K562 (cell line): ENCODE results near the gene CACNA2D4. TPM values are rescaled to one million over a fixed set of nuclear protein-coding genes. Genes with fewer than 3 reads are reported as not detected.

Experiments used
- ATAC-seq: fragments of 200-7000 bp; cut with Tn5 transposase; 3 replicates; pipeline ENCODE4 v1.9.1; 2020; ENCODE audit warnings: moderate library complexity
- BruUV-seq: library from RNA; stranded (reverse); fragments of 400-500 nt; replicated peaks from 2 replicates; lab custom pipeline; 2021; lab: Mats Ljungman, UMichigan
- CTCF ChIA-PET: fragments of 300-600 bp; formaldehyde crosslinking; extraction: SDS; loops from one replicate; lab custom pipeline; 2021; ENCODE audit warnings: low intra/inter-chr PET ratio; lab: Yijun Ruan, JAX
- POLR2A ChIA-PET: fragments of 300-600, 350-650 bp; sonication (Branson Sonifier 250); formaldehyde crosslinking; extraction: SDS; loops from one replicate; lab custom pipeline; 2021; ENCODE audit warnings: antibody characterized with exemption, inconsistent platforms; lab: Yijun Ruan, JAX
- DNase-seq, 4 experiments: peaks; one replicate each; pipeline versions ENCODE4 v3.0.0 to v3.0.0-alpha.2; 2011 to 2018; ENCODE audit warnings: low spot score in 3 of 4, mixed read lengths in 3 of 4; ENCODE audit errors: extremely low read depth in 1 of 4
- FAIRE-seq: peaks from 2 replicates; lab custom pipeline; 2011; peaks lifted over from hg19 to GRCh38; lab: Jason Lieb, UNC
- H2AFZ ChIP-seq: 2 replicates; pipeline ENCODE4 v1.6.0; 2011; ENCODE audit warnings: low read depth, low read length, control low read depth, inconsistent platforms
- H3K27ac ChIP-seq: fragments of 200-600 bp; 3 replicates; pipeline ENCODE4 v1.8.0; 2011; ENCODE audit warnings: low read depth, mild to moderate bottlenecking, control low read depth, inconsistent platforms, low read length, moderate library complexity, mixed read lengths; ENCODE audit errors: extremely low read depth
- H3K27me3 ChIP-seq, 2 experiments: fragments of 300-600 bp in 1 of 2; 2 replicates in 1 of 2; 3 replicates in 1 of 2; pipeline versions ENCODE4 v1.6.0 to v1.8.0; 2011; ENCODE audit warnings: inconsistent platforms in 2 of 2, low read length in 2 of 2, mild to moderate bottlenecking in 1 of 2, mixed read lengths in 1 of 2, moderate library complexity in 1 of 2; ENCODE audit not compliant: control insufficient read depth in 2 of 2, insufficient read depth in 2 of 2
- H3K36me3 ChIP-seq: fragments of 300-600 bp; 3 replicates; pipeline ENCODE4 v1.8.0; 2011; ENCODE audit warnings: mild to moderate bottlenecking, low read length, inconsistent platforms; ENCODE audit not compliant: control insufficient read depth, insufficient read depth
- H3K4me1 ChIP-seq, 2 experiments: fragments of 200-600 bp in 1 of 2; replicated peaks in 1 of 2; 2 replicates in 1 of 2; 3 replicates in 1 of 2; pipeline versions ENCODE4 v1.5.1 to v1.8.0; 2011; ENCODE audit warnings: inconsistent platforms in 2 of 2, low read length in 2 of 2, mild to moderate bottlenecking in 1 of 2, mixed read lengths in 1 of 2, moderate library complexity in 1 of 2; ENCODE audit not compliant: control insufficient read depth in 2 of 2, insufficient read depth in 2 of 2
- H3K4me2 ChIP-seq: 2 replicates; pipeline ENCODE4 v1.6.1; 2011; ENCODE audit warnings: low read length, control low read depth, inconsistent platforms, mixed read lengths; ENCODE audit not compliant: insufficient read depth
- H3K4me3 ChIP-seq: fragments of 200-600 bp; sonication (generic), shearing (Covaris generic); 2 replicates; pipeline ENCODE4 v1.5.1; 2016; ENCODE audit warnings: control low read depth, inconsistent platforms
- H3K79me2 ChIP-seq: fragments of 200-600 bp; 3 replicates; pipeline ENCODE4 v1.8.0; 2011; ENCODE audit warnings: low read length, inconsistent platforms; ENCODE audit not compliant: control insufficient read depth, insufficient read depth
- H3K9ac ChIP-seq, 2 experiments: 2 replicates each; pipeline versions ENCODE4 v1.6.0 to v1.6.1; 2011; ENCODE audit warnings: low read depth in 2 of 2, low read length in 2 of 2, control low read depth in 1 of 2, inconsistent platforms in 1 of 2, mild to moderate bottlenecking in 1 of 2, mixed read lengths in 1 of 2; ENCODE audit not compliant: insufficient read depth in 1 of 2
- H3K9me1 ChIP-seq: one replicate; pipeline ENCODE4 v1.6.0; 2011; ENCODE audit warnings: inconsistent platforms, mild to moderate bottlenecking, low read length, moderate library complexity; ENCODE audit not compliant: control insufficient read depth, insufficient read depth
- H3K9me3 ChIP-seq: replicated peaks from 2 replicates; pipeline ENCODE4 v1.5.1; 2011; ENCODE audit warnings: low read depth, low read length, inconsistent platforms; ENCODE audit not compliant: control insufficient read depth, insufficient read depth
- H4K20me1 ChIP-seq: replicated peaks from 2 replicates; pipeline ENCODE4 v1.6.1; 2011; ENCODE audit warnings: low read length, inconsistent platforms, mixed read lengths; ENCODE audit not compliant: control insufficient read depth, insufficient read depth
- ESRRA ChIP-seq: fragments of 450-650 bp; IDR thresholded peaks from 2 replicates; pipeline ENCODE4 v1.6.1; 2014; ENCODE audit warnings: low read depth, mild to moderate bottlenecking, moderate library complexity, borderline replicate concordance
- KDM2B ChIP-seq: fragments of 250-450 bp; sonication (Bioruptor Pico); IDR thresholded peaks from 2 replicates; pipeline ENCODE4 v1.8.0; 2021; ENCODE audit warnings: mild to moderate bottlenecking, moderate library complexity
- MXI1 ChIP-seq: IDR thresholded peaks from 2 replicates; pipeline ENCODE4 v1.6.1; 2011; ENCODE audit warnings: low read depth, mild to moderate bottlenecking, improper control_type of control experiment, low read length
- PML ChIP-seq: IDR thresholded peaks from 2 replicates; pipeline ENCODE4 v1.6.1; 2012; ENCODE audit warnings: low read length, inconsistent platforms
- TFE3 ChIP-seq: fragments of 450-650 bp; formaldehyde crosslinking; IDR thresholded peaks from 2 replicates; pipeline ENCODE4 v1.4.0; 2020; ENCODE audit warnings: mild to moderate bottlenecking, mixed read lengths
- ZKSCAN8 ChIP-seq: fragments of 200-800 bp; sonication (Bioruptor generic); IDR thresholded peaks from 2 replicates; pipeline ENCODE4 v1.6.1; 2016; ENCODE audit warnings: missing genetic modification characterization, missing compliant biosample characterization
- ZNF75A ChIP-seq: fragments of 450-650 bp; formaldehyde crosslinking; IDR thresholded peaks from 2 replicates; pipeline ENCODE4 v1.4.0; 2020; ENCODE audit warnings: mild to moderate bottlenecking
- WGBS: fragments of 100-300 bp; shearing (Covaris generic); methylation state at CpG from one replicate; pipeline ENCODE4 v1.1.6; 2016; ENCODE audit warnings: low coverage, mixed read lengths; ENCODE audit not compliant: insufficient coverage; ENCODE audit errors: missing lambda C conversion rate; 5-methylcytosine and 5-hydroxymethylcytosine counted together
- in situ Hi-C: fragments of 300-500 bp; cut with MboI; formaldehyde crosslinking; loops from 4 replicates; pipeline ENCODE4 v1.15.0; 2018; ENCODE audit warnings: inconsistent platforms, mixed read lengths
- intact Hi-C: fragments of 100-400 bp; cut with micrococcal nuclease; formaldehyde crosslinking; loops from 2 replicates; pipeline ENCODE4 v1.14.2; 2022
- polyA plus RNA-seq, 8 experiments: library from polyadenylated mRNA; depleted of rRNA in 4 of 8; stranded (reverse) in 5 of 8; unstranded in 3 of 8; fragments of >200 nt; fragmentation: Nextera tagmentation in 2 of 8; fragmentation: Illumina TruSeq in 1 of 8; extraction: Ambion mirVana in 2 of 8; extraction: Trizol in 1 of 8; gene quantifications; 2 replicates each; pipeline versions ENCODE4 v1.2.1 to v1.2.3, GENCODE V29; 2011 to 2014; ENCODE audit warnings: inconsistent platforms in 1 of 8, missing spikeins in 1 of 8
- total RNA-seq, 7 experiments: library from RNA; depleted of rRNA in 6 of 7; stranded (reverse); fragments of >200 nt in 6 of 7; fragmentation: Illumina TruSeq in 2 of 7; extraction: Trizol in 2 of 7; gene quantifications; 2 replicates each; pipeline versions ENCODE4 v1.2.1 to v1.2.3, GENCODE V29; 2011 to 2021; ENCODE audit warnings: low replicate concordance in 1 of 7
- TF ChIP-seq, protein P1 (sequence below), 2 experiments: fragments of 450-650 bp; formaldehyde crosslinking in 1 of 2; IDR thresholded peaks; 2 replicates each; pipeline versions ENCODE4 v1.4.0 to v1.6.1; 2014 to 2020; ENCODE audit warnings: mild to moderate bottlenecking in 2 of 2, borderline replicate concordance in 1 of 2, low read depth in 1 of 2
- TF ChIP-seq, protein P2 (sequence below): sonication (generic); formaldehyde crosslinking; IDR thresholded peaks from 2 replicates; pipeline ENCODE4 v1.8.0; 2022; ENCODE audit warnings: missing genetic modification reagents, mild to moderate bottlenecking, moderate library complexity, borderline replicate concordance

CACNA2D4 gene
- total and polyA plus RNA-seq, 9 of the 15 experiments (the other 6 are each of a cell fraction or from before 2014, with no cell fraction given) = 0.04 to 0.69 (median 0.40) TPM; not detected in 3

- FAIRE-seq = no peak
- POLR2A ChIA-PET = interaction anchor here (0.7 to 1.2 kb wide), 2 partner anchors 18 to 25 kb away, joined by 3 read pairs; no protein-coding TSS in a partner anchor
- 6% methylated on average over 20 of the region's 34 CpGs for WGBS
- TF ChIP-seq, protein P1, sequence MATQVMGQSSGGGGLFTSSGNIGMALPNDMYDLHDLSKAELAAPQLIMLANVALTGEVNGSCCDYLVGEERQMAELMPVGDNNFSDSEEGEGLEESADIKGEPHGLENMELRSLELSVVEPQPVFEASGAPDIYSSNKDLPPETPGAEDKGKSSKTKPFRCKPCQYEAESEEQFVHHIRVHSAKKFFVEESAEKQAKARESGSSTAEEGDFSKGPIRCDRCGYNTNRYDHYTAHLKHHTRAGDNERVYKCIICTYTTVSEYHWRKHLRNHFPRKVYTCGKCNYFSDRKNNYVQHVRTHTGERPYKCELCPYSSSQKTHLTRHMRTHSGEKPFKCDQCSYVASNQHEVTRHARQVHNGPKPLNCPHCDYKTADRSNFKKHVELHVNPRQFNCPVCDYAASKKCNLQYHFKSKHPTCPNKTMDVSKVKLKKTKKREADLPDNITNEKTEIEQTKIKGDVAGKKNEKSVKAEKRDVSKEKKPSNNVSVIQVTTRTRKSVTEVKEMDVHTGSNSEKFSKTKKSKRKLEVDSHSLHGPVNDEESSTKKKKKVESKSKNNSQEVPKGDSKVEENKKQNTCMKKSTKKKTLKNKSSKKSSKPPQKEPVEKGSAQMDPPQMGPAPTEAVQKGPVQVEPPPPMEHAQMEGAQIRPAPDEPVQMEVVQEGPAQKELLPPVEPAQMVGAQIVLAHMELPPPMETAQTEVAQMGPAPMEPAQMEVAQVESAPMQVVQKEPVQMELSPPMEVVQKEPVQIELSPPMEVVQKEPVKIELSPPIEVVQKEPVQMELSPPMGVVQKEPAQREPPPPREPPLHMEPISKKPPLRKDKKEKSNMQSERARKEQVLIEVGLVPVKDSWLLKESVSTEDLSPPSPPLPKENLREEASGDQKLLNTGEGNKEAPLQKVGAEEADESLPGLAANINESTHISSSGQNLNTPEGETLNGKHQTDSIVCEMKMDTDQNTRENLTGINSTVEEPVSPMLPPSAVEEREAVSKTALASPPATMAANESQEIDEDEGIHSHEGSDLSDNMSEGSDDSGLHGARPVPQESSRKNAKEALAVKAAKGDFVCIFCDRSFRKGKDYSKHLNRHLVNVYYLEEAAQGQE (IDR thresholded peaks at IDR 0.05; ENCODE audit: borderline replicate concordance) = peak; percentile 98
- TF ChIP-seq, protein P1 (CRISPR knock-in tag; IDR thresholded peaks at IDR 0.05; ENCODE audit: low read depth) = peak; percentile 96
- TF ChIP-seq MXI1 (no peak), ZKSCAN8 (CRISPR knock-in tag) (no peak), KDM2B (CRISPR knock-in tag) (no peak), ESRRA (no peak), PML (no peak), ZNF75A (no peak), TFE3 (CRISPR knock-in tag) (no peak)
- TF ChIP-seq, protein P2, sequence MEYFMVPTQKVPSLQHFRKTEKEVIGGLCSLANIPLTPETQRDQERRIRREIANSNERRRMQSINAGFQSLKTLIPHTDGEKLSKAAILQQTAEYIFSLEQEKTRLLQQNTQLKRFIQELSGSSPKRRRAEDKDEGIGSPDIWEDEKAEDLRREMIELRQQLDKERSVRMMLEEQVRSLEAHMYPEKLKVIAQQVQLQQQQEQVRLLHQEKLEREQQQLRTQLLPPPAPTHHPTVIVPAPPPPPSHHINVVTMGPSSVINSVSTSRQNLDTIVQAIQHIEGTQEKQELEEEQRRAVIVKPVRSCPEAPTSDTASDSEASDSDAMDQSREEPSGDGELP (CRISPR knock-in tag) = peak; percentile 71; the same call in 1 of the 2 replicates
Measured at GRCh38 chr12:1830981-1831963, 87.2 kb downstream of the CACNA2D4 start.

More at GRCh38 chr12:1830981-1831963, 87.2 kb downstream of the CACNA2D4 start:
- ATAC-seq (peak; percentile 78), DNase-seq (peak; percentile 44 to 65 (median 56))
- peaks cover 0 to 18% of the 10 kb centered on the region in 2 experiments; a peak in 2 of 5 replicates for H3K4me1 ChIP-seq
- no peak overlapping the region for H3K9ac ChIP-seq
- no peak overlapping the region for H3K4me3 ChIP-seq
- H3K27ac ChIP-seq = no peak overlapping the region
- no peak overlapping the region for H2AFZ ChIP-seq
- CTCF ChIA-PET = no interaction called here
- H3K79me2 ChIP-seq = no peaks in the 10 kb centered on the region
- H4K20me1 ChIP-seq = peaks cover 11% of the 10 kb centered on the region; the same call in 1 of the 2 replicates
- no peaks in the 10 kb centered on the region for H3K9me1 ChIP-seq
- no peaks in the 10 kb centered on the region for H3K36me3 ChIP-seq
- H3K27me3 ChIP-seq = peaks cover 14 to 79% of the 10 kb centered on the region in 2 experiments; a peak in 4 of 5 replicates
- no peak overlapping the region for H3K4me2 ChIP-seq
- no peaks in the 10 kb centered on the region for H3K9me3 ChIP-seq
- in situ Hi-C loops = no loop called here
- BruUV-seq = no TSS peak
- intact Hi-C loops = no loop called here
